HepG2 (cell line): ENCODE data around the gene RTEL1. TPM values are rescaled to one million over a fixed set of nuclear protein-coding genes. Genes with fewer than 3 reads are reported as not detected.
A peak's percentile ranks its signal among the peaks of the same experiment; 100 is the strongest.

Source experiments
- ATAC-seq: fragments of 200-7000 bp; cut with Tn5 transposase; 3 replicates; pipeline ENCODE4 v1.9.1; 2020; ENCODE audit warnings: mild to moderate bottlenecking, moderate library complexity
- BruUV-seq: library from RNA; stranded (reverse); fragments of 400-500 nt; replicated peaks from 2 replicates; lab custom pipeline; 2021; lab: Mats Ljungman, UMichigan
- CTCF ChIA-PET: fragments of 300-600 bp; formaldehyde crosslinking; extraction: SDS; loops from one replicate; lab custom pipeline; 2021; ENCODE audit warnings: low total read pairs, inconsistent platforms, low intra/inter-chr PET ratio; lab: Yijun Ruan, JAX
- POLR2A ChIA-PET: fragments of 350-600 bp; sonication (Branson Sonifier 250); formaldehyde crosslinking; loops from one replicate; lab custom pipeline; 2020; ENCODE audit warnings: antibody characterized with exemption, inconsistent platforms; lab: Yijun Ruan, JAX
- DNase-seq: peaks from one replicate; pipeline ENCODE4 v3.0.0-alpha.2; 2015; ENCODE audit warnings: low spot score
- FAIRE-seq: peaks from 3 replicates; lab custom pipeline; 2011; peaks lifted over from hg19 to GRCh38; lab: Jason Lieb, UNC
- H2AFZ ChIP-seq: one replicate; pipeline ENCODE4 v1.6.1; 2011; ENCODE audit warnings: low read length, inconsistent platforms
- H3K27ac ChIP-seq: fragments of 300-600 bp; 3 replicates; pipeline ENCODE4 v1.8.0; 2011; ENCODE audit warnings: mixed run types, mild to moderate bottlenecking, mixed read lengths, low read length, inconsistent platforms; ENCODE audit not compliant: insufficient read depth; ENCODE audit errors: extremely low read length
- H3K27me3 ChIP-seq, 2 experiments: fragments of 200-600 bp in 1 of 2; 2 replicates in 1 of 2; 3 replicates in 1 of 2; pipeline versions ENCODE4 v1.6.0 to v1.8.0; 2011; ENCODE audit warnings: low read length in 2 of 2, mild to moderate bottlenecking in 2 of 2, moderate library complexity in 2 of 2, inconsistent platforms in 1 of 2; ENCODE audit not compliant: insufficient read depth in 2 of 2, control insufficient read depth in 1 of 2
- H3K36me3 ChIP-seq, 2 experiments: fragments of 200-600 bp in 1 of 2; replicated peaks in 1 of 2; 2 replicates in 1 of 2; 3 replicates in 1 of 2; pipeline versions ENCODE4 v1.5.1 to v1.8.0; 2011; ENCODE audit warnings: low read length in 2 of 2, inconsistent platforms in 1 of 2; ENCODE audit not compliant: insufficient read depth in 2 of 2, control insufficient read depth in 1 of 2
- H3K4me1 ChIP-seq: 2 replicates; pipeline ENCODE4 v1.5.1; 2012; ENCODE audit warnings: low read length, inconsistent platforms; ENCODE audit not compliant: insufficient read depth
- H3K4me2 ChIP-seq: 2 replicates; pipeline ENCODE4 v1.6.0; 2011; ENCODE audit warnings: low read depth, low read length, inconsistent platforms
- H3K4me3 ChIP-seq, 3 experiments: fragments of 200-600 bp in 1 of 3; sonication (generic), shearing (Covaris generic) in 1 of 3; replicated peaks in 1 of 3; 2 replicates each; pipeline ENCODE4 v1.5.1; 2011 to 2016; ENCODE audit warnings: low read length in 3 of 3, inconsistent platforms in 2 of 3, low read depth in 2 of 3, mild to moderate bottlenecking in 2 of 3, control low read depth in 1 of 3, mixed read lengths in 1 of 3; ENCODE audit not compliant: insufficient read depth in 1 of 3
- H3K79me2 ChIP-seq: one replicate; pipeline ENCODE4 v1.6.1; 2011; ENCODE audit warnings: low read length, inconsistent platforms; ENCODE audit not compliant: insufficient read depth
- H3K9ac ChIP-seq: 2 replicates; pipeline ENCODE4 v1.6.0; 2011; ENCODE audit warnings: mild to moderate bottlenecking, low read depth, low read length, inconsistent platforms; ENCODE audit not compliant: insufficient read depth
- H3K9me3 ChIP-seq: 2 replicates; pipeline ENCODE4 v1.5.1; 2012; ENCODE audit warnings: mild to moderate bottlenecking, low read length
- H4K20me1 ChIP-seq: 2 replicates; pipeline ENCODE4 v1.6.0; 2011; ENCODE audit warnings: inconsistent platforms, mild to moderate bottlenecking, low read length, moderate library complexity; ENCODE audit not compliant: insufficient read depth
- AGO1 ChIP-seq: fragments of 200-400 bp; formaldehyde crosslinking; IDR thresholded peaks from 2 replicates; pipeline ENCODE4 v1.6.1; 2017; ENCODE audit warnings: mild to moderate bottlenecking, low read depth, low read length, moderate library complexity; ENCODE audit not compliant: poor library complexity, severe bottlenecking
- ARID2 ChIP-seq: sonication (generic); formaldehyde crosslinking; IDR thresholded peaks from 2 replicates; pipeline ENCODE4 v1.8.1; 2022; ENCODE audit warnings: mild to moderate bottlenecking, missing genetic modification reagents, borderline replicate concordance
- DNMT1 ChIP-seq: sonication (generic); formaldehyde crosslinking; IDR thresholded peaks from 2 replicates; pipeline ENCODE4 v1.5.1; 2020; ENCODE audit warnings: mild to moderate bottlenecking, missing genetic modification reagents
- ERF ChIP-seq: IDR thresholded peaks from 2 replicates; pipeline ENCODE4 v1.6.1; 2018; ENCODE audit warnings: missing biosample characterization, missing genetic modification reagents
- FOXC1 ChIP-seq: sonication (generic); formaldehyde crosslinking; IDR thresholded peaks from 2 replicates; pipeline ENCODE4 v1.8.0; 2022; ENCODE audit warnings: mild to moderate bottlenecking, missing genetic modification reagents, borderline replicate concordance
- MAFG ChIP-seq: sonication (generic); formaldehyde crosslinking; IDR thresholded peaks from 2 replicates; pipeline ENCODE4 v1.5.1; 2020; ENCODE audit warnings: mild to moderate bottlenecking, missing genetic modification reagents
- MXD3 ChIP-seq: IDR thresholded peaks from 2 replicates; pipeline ENCODE4 v1.6.1; 2016; ENCODE audit warnings: mild to moderate bottlenecking, missing biosample characterization, missing genetic modification reagents
- RARA ChIP-seq: IDR thresholded peaks from 2 replicates; pipeline ENCODE4 v1.6.1; 2016; ENCODE audit warnings: missing genetic modification reagents, missing compliant biosample characterization
- SAFB2 ChIP-seq: sonication (generic); formaldehyde crosslinking; IDR thresholded peaks from 2 replicates; pipeline ENCODE4 v1.5.1; 2020; ENCODE audit warnings: missing genetic modification reagents, low read depth, mild to moderate bottlenecking, borderline replicate concordance
- SOX5 ChIP-seq: IDR thresholded peaks from 2 replicates; pipeline ENCODE4 v1.6.1; 2016; ENCODE audit warnings: borderline replicate concordance
- TAF1 ChIP-seq: sonication (generic); formaldehyde crosslinking; IDR thresholded peaks from 2 replicates; pipeline ENCODE4 v1.4.0; 2020; ENCODE audit warnings: missing genetic modification reagents
- TFE3 ChIP-seq: IDR thresholded peaks from 2 replicates; pipeline ENCODE4 v1.6.1; 2016
- TIGD3 ChIP-seq: sonication (generic); formaldehyde crosslinking; IDR thresholded peaks from 2 replicates; pipeline ENCODE4 v1.5.1; 2020; ENCODE audit warnings: mild to moderate bottlenecking, missing genetic modification reagents, borderline replicate concordance
- ZBTB7B ChIP-seq: sonication (generic); formaldehyde crosslinking; IDR thresholded peaks from 2 replicates; pipeline ENCODE4 v1.4.0; 2020; ENCODE audit warnings: missing genetic modification reagents
- ZNF251 ChIP-seq: sonication (generic); formaldehyde crosslinking; IDR thresholded peaks from 2 replicates; pipeline ENCODE4 v1.9.0; 2021; ENCODE audit warnings: mild to moderate bottlenecking, missing genetic modification reagents
- ZNF749 ChIP-seq: sonication (generic); formaldehyde crosslinking; IDR thresholded peaks from 2 replicates; pipeline ENCODE4 v1.8.0; 2022; ENCODE audit warnings: mild to moderate bottlenecking, missing genetic modification reagents, moderate library complexity, borderline replicate concordance
- WGBS: methylation state at CpG from one replicate; pipeline ENCODE4 v1.1.6; 2017; ENCODE audit warnings: low lambda C conversion rate; 5-methylcytosine and 5-hydroxymethylcytosine counted together
- in situ Hi-C: cut with HindIII; loops from 2 replicates; pipeline ENCODE4 v1.10.0; 2017; ENCODE audit warnings: low pct_unique_long_range_greater_than_20kb; ENCODE audit not compliant: extremely low pct_ligation_motif_present
- intact Hi-C: fragments of 100-400 bp; cut with micrococcal nuclease; formaldehyde crosslinking; loops from one replicate; pipeline ENCODE4 v1.10.0; 2022; ENCODE audit not compliant: unreplicated experiment
- polyA plus RNA-seq, 8 experiments: library from polyadenylated mRNA; depleted of rRNA in 3 of 8; stranded (reverse) in 7 of 8; unstranded in 1 of 8; fragments of >200 nt; fragmentation: Illumina TruSeq in 4 of 8; extraction: Trizol in 4 of 8; gene quantifications; 2 replicates each; pipeline versions ENCODE4 v1.2.1 to v1.2.3, GENCODE V29; 2011 to 2016; ENCODE audit warnings: low read depth in 4 of 8, missing spikeins in 1 of 8, mixed read lengths in 1 of 8; ENCODE audit not compliant: insufficient read depth in 1 of 8
- total RNA-seq, 5 experiments: library from RNA; depleted of rRNA; stranded (reverse); fragments of >200 nt; fragmentation: Illumina TruSeq; extraction: Trizol; gene quantifications; 2 replicates each; pipeline ENCODE4 v1.2.3, GENCODE V29; 2016; ENCODE audit warnings: low read depth in 1 of 5
- TF ChIP-seq, protein P1 (sequence below): sonication (generic); formaldehyde crosslinking; IDR thresholded peaks from 2 replicates; pipeline ENCODE4 v1.5.0; 2020; ENCODE audit warnings: missing genetic modification reagents, mild to moderate bottlenecking, borderline replicate concordance
- TF ChIP-seq, protein P2 (sequence below): sonication (generic); formaldehyde crosslinking; IDR thresholded peaks from 2 replicates; pipeline ENCODE4 v1.8.0; 2022; ENCODE audit warnings: mild to moderate bottlenecking, missing genetic modification reagents, moderate library complexity

Gene RTEL1
- total and polyA plus RNA-seq, 2 of the 13 experiments (the other 11 are each of a cell fraction or from before 2014, with no cell fraction given): 21.8 to 36.4 TPM

GRCh38 chr20:63696628-63697356, 38.7 kb downstream of the RTEL1 start, which contains the start of gene TNFRSF6B:
Gene TNFRSF6B (plus strand): TSS chr20:63696652. CDS start chr20:63696768, 116 bp downstream.
- Histone ChIP-seq H3K4me3 (peak within 1 kb of the TSS in 2 of 3 experiments; percentile 0 to 43; a peak in 1 of 6 replicates), H4K20me1 (peaks cover 4% of the 10 kb centered on the region; the same call in 1 of the 2 replicates), H3K4me2 (peak within 1 kb of the TSS; percentile 63), H3K9ac (peak within 1 kb of the TSS; percentile 49), H3K79me2 (no peaks in the 10 kb centered on the region), H3K9me3 (no peaks in the 10 kb centered on the region), H3K36me3 (peaks cover 4% of the 10 kb centered on the region in 2 experiments; a peak in 4 of 5 replicates), H3K27ac (no peak within 1 kb of the TSS), H3K4me1 (peaks cover 21% of the 10 kb centered on the region), H3K27me3 (no peaks in the 10 kb centered on the region), H2AFZ (no peak within 1 kb of the TSS)
- intact Hi-C loops (no loop called here), in situ Hi-C loops (no loop called here)
- 64% methylated on average over 37 of the region's 52 CpGs for WGBS
- FAIRE-seq: no peak
- CTCF ChIA-PET: no interaction called here
- POLR2A ChIA-PET: interaction anchor here (1.0 to 1.7 kb wide), 3 partner anchors 11 to 41 kb away, joined by 3 to 9 read pairs (median 3); partner anchors contain the start of genes ARFRP1, RTEL1 and ZGPAT
- peak; percentile 21 for ATAC-seq
- no TSS peak for BruUV-seq
- no peak for DNase-seq
- TF ChIP-seq, protein P1, sequence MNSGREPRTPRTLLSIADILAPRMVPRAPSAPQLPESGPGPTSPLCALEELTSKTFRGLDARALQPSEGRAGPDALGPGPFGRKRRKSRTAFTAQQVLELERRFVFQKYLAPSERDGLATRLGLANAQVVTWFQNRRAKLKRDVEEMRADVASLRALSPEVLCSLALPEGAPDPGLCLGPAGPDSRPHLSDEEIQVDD (CRISPR knock-in tag): peak; percentile 79
- TF ChIP-seq, protein P2, sequence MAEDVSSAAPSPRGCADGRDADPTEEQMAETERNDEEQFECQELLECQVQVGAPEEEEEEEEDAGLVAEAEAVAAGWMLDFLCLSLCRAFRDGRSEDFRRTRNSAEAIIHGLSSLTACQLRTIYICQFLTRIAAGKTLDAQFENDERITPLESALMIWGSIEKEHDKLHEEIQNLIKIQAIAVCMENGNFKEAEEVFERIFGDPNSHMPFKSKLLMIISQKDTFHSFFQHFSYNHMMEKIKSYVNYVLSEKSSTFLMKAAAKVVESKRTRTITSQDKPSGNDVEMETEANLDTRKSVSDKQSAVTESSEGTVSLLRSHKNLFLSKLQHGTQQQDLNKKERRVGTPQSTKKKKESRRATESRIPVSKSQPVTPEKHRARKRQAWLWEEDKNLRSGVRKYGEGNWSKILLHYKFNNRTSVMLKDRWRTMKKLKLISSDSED: 0 out of 2 replicates have a peak, but pooled peaks have one; percentile 20
- peak; percentile 28; the same call in 1 of the 2 replicates for TF ChIP-seq SOX5 (CRISPR knock-in tag)
- TF ChIP-seq MXD3 (CRISPR knock-in tag): peak; percentile 47; the same call in 1 of the 2 replicates
- TF ChIP-seq AGO1: peak; percentile 99
- TF ChIP-seq ZBTB7B (CRISPR knock-in tag): peak; percentile 14; the same call in 1 of the 2 replicates
- no peak for TF ChIP-seq ARID2 (CRISPR knock-in tag)
- peak; percentile 88 for TF ChIP-seq FOXC1 (CRISPR knock-in tag)
- 0 out of 2 replicates have a peak, but pooled peaks have one; percentile 58 for TF ChIP-seq TIGD3 (CRISPR knock-in tag)
- TF ChIP-seq TFE3: peak; percentile 35; the same call in 1 of the 2 replicates
- 0 out of 2 replicates have a peak, but pooled peaks have one; percentile 51 for TF ChIP-seq RARA (CRISPR knock-in tag)
- TF ChIP-seq ERF (CRISPR knock-in tag): peak; percentile 70; the same call in 1 of the 2 replicates
- TF ChIP-seq SAFB2 (CRISPR knock-in tag): peak; percentile 63
- peak; percentile 89 for TF ChIP-seq DNMT1 (CRISPR knock-in tag)
- TF ChIP-seq ZNF251: no peak
- TF ChIP-seq MAFG (CRISPR knock-in tag): 0 out of 2 replicates have a peak, but pooled peaks have one; percentile 22
- peak; percentile 1 for TF ChIP-seq ZNF749
- TF ChIP-seq TAF1: 0 out of 2 replicates have a peak, but pooled peaks have one; percentile 14
